ENCODE data around the gene ST6GALNAC2.

DNA sequence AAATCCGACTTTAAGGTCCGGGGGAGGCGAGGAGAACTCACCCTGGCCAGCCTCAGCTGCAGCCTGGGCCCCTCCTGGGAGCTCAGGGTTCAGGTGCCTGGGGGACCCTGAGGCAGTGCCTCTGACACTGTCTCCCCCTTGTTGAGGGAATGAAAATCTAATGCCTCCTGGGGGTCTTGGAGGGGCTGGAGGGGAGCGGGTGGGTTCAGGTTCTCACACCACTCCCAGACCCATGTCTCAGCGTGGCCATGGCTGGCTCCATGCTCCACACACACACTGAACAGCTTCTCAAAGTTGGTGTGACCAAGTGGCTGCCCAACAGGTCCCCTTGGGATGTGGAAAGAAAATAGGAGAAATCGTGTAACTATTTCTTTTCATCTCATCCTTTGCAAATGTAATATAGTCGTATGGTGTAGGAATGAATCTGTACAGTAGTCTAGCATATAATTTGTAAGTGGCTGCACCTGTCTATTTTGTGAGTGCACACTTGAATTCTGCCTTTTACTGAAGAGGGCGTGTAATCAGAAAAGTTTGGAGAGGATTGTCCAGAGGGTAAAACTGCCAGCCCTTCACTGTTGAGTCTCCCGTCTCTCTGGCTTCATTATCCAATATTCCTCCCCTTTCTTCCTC lies 46.6 kb downstream of the ST6GALNAC2 start:
- TF ChIP-seq CTCF (IDR thresholded peaks at IDR 0.05) (no peak), POLR2A (IDR thresholded peaks at IDR 0.05) (no peak)

Data from adrenal gland (tissue), 5 donors.